ENCODE data around the gene CHST12.
A peak's percentile ranks its signal among the peaks of the same experiment; 100 is the strongest.
"Not testable (repeated sequence)": the region's sequence is repeated elsewhere in the genome, so short reads cannot be mapped to it uniquely, and the experiment has no call there.

Gene CHST12

DNA sequence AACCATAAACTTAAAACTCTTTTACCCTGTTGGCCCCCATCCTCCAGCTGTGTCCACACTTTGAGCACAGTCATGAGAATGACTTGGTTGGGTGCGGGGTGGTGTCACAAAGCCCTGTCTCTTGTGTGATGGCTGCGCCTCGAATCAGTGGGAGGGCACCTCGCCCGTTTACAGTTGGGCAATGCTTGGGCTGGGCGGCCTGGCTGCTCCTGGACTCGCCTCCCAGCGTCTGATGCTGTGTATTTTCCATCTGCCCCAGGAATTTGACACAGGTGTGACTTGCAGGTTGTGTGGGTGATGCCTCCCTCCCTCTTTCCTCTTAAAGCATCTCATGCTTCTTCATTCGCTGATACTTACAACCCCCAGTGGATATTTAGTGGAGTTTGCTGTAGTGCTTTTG lies 33.7 kb downstream of the CHST12 start:
- no peak for DNase-seq

DNA sequence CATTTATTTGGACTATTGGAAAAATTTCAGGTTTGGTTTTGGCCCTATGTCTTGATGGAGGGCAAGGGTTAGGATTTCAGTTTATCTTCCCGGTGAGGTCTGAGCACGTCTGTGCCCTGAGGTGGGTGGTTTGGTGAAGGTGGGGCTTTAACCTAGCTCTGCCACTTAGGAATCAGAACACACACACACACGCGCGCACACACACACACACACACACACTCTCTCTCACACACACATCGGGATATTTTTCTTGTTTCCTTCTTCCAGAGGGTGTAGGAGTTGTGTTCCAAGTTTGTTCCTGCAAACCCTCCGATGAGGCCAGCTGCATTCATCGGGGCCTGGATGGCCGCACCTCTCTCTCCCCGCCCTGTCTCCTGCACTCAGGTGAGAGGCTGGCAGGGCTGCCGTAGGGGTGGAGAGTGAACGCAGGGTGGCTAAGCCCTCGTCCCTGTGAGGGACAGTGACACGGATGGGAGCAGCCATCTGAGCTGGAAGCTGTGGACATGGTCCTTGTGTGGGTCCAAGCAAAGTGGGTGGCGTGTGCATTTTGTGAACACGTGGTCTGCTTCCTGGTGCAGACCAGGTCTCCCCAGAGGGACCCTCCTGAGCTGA lies 34.2 kb downstream of the CHST12 start:
- DNase-seq: no peak

DNA sequence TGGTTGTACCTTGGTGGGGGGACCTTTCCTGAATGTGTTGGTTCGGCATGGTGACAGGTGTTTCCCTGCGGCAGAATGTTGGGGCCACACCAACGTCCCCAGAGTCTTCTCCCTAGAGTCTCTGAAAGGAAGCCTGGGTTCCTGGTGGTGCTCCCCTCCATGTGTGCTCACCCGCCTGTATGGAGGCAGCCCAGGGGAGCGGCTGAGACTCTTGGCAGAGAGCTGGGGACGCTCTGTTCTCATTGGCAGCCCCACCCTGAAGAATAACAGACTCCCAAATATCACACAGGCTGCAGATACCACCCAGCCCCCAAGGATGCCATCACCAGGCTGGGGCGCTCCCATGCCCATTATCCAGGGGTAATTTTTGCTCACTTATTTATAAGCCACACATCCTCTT lies 34.8 kb downstream of the CHST12 start:
- no peak for DNase-seq

- DNase-seq: no peak
Measured at GRCh38 chr7:2438775-2439174, 35.4 kb downstream of the CHST12 start.

GRCh38 chr7:2440608-2441245 lies 37.3 kb downstream of the CHST12 start:
- no peak for DNase-seq

DNA sequence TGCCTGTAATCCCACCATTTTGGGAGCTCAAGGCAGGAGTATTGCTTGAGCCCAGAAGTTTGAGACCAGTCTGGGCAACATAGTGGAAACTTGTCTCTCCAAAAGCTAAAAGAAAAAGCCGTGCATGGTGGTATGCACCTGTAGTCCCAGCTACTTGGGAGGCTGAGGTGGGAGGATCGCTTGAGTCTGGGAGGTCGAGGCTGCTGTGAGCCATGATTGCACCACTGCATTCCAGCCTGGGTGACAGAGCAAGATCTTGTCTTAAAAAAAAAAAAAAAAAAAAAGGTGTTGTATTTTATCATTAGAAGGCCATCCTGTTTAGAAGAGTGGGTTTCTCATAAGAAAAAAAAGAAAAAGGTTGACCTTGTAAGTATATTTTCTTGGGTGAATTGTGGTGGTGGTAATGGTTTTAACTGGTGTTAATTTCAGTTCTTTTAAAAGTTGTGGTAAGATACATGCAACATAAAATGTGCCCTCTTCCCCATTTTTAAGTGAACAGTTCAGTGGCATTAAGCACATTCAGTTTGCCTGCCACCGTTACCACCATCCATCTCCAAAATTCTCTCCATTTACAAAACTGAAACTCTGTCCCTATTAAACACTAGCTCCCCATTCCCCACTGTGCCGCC lies 38.1 kb downstream of the CHST12 start:
- DNase-seq: no peak

- no peak for DNase-seq
Measured at GRCh38 chr7:2443491-2443890, 40.1 kb downstream of the CHST12 start.

GRCh38 chr7:2444476-2444875 lies 41.1 kb downstream of the CHST12 start:
- peak; percentile 74 for DNase-seq

GRCh38 chr7:2445047-2445446 lies 41.6 kb downstream of the CHST12 start:
- DNase-seq: no peak

GRCh38 chr7:2445898-2446555 lies 42.6 kb downstream of the CHST12 start:
- DNase-seq: no peak

GRCh38 chr7:2446676-2447075 lies 43.3 kb downstream of the CHST12 start:
- DNase-seq: no peak

DNA sequence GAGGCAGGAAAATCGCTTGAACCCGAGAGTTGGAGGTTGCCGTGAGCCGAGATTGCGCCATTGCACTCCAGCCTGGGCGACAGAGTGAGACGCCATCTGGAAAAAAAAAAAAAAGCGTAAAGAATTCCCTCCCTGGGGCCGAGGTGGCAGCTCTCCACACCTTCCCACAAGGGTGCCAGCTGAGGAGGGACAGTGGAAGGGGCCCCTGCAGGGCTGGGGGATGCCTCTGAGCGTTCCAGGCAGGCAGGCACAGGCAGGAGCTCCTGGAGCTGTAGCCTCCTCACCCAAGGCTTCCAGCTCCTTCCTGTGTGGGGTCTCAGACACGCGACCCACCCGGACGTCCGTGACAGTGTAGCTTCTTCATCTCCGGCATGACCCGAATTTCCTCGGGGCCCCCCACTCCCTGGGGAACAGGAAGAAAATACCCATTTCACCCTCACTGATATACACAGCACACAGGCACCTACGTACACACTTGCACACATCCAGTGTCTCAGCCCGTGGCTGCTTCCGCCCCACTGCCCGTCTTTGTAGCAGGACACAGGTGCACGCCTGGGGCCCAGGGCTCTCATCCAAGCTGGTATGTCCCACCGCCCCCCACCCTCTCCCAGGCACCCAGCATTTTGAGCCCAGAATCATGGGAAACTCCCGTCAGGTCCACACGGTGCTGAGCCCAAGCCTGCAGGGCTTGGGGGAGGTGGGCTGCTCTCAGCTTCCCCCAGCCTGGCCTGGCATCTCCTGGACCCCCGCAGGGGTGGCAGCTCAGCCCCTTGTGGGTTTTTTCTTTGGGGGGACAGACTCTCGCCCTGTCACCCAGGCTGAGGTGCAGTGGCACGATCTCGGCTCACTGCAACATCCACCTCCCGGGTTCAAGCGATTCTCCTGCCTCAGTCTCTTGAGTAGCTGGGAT lies 47.0 kb downstream of the CHST12 start:
- DNase-seq: no peak

DNA sequence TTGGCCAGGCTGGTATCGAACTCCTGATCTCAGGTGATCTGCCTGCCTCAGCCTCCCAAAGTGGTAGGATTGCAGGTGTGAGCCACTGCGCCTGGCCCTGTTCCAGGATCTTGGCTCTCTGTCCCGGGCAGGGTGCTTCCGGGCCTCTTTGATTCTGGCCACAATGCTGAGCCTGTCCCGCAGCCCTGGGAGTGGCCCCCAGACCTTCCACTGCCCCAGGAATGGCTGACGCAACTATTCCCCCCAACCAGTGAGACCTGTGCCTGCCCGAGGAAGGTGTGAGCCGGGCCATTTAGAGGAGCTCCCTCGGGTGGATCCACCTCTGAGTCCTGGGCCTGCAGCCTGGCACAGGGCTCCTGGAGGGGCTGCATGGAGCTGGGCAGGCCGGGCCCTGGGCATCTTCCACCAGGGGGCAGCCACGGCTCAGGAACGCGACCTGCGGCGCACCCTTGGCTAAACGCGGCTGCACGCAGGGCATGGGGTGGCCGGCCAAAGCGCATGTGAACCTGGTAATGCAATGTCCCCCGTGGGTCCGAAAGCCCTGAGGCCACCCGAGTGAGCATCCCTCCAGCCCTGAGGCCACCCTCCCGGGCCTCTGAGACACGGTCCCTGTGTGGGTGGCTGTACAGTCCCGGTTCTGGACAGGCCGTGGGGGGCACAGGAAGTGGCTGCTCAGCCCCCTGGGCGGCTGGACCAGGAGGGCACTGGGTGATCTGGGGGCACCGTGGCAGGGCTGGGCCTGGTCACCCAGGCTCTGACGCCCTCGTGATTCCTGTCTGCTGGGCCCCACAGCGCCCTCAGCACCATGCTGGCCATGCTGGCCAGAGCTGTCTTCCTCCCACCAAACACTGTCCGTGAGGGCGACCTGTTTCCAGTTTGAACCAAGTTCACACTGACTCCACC lies 48.0 kb downstream of the CHST12 start:
- DNase-seq: peak; percentile 61

- DNase-seq: no peak
Measured at GRCh38 chr7:2452074-2452507, 48.7 kb downstream of the CHST12 start.

DNA sequence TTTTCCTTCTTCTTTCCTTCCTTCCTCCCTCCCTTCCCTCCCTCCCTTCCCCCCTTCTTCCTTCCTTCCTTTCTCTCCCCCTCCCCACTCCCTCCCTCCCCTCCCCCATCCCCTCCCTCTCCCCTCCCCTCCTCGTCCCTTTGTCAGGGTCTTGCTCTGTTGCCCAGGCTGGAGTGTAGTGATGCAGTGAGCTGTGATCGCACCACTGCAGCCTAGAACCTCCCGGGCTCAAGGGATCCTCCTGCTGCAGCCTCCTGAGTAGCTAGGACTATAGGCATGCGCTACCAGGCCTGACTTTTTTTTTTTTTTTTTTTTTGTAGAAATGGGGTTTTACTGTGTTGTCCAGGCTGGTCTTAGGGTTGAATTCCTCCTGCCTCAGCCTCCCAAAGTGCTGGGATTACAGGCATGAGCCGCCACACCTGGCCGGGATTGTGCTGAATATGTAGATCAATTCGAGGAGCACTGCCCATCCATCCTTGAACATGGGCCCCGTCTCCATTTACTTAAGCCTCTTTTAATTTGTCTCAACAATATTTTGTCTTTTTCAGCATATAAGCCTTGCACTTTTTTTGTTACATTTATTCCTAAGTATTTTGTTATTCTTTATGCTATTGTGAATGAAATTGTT lies 49.3 kb downstream of the CHST12 start:
- no peak for DNase-seq

DNA sequence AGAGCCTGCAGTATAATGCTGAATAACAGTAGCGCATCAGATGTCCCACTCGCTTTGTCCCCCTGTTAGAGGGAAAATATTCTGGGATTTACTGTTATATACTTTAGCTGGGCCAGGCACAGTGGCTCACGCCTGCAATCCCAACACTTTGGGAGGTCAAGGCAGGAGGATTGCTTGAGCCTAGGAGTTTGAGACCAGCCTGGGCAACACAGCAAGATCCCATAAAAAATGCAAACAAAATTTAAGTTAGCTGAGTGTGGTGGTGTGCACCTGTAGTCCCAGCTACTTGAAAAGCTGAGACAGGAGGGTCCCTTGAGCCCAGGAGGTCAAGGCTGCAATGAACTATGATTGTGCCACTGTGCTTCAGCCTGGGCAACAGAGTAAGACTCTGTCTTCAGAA lies 50.4 kb downstream of the CHST12 start:
- DNase-seq: not testable (repeated sequence)

- no peak for DNase-seq
Measured at GRCh38 chr7:2459674-2460073, 56.3 kb downstream of the CHST12 start.

DNA sequence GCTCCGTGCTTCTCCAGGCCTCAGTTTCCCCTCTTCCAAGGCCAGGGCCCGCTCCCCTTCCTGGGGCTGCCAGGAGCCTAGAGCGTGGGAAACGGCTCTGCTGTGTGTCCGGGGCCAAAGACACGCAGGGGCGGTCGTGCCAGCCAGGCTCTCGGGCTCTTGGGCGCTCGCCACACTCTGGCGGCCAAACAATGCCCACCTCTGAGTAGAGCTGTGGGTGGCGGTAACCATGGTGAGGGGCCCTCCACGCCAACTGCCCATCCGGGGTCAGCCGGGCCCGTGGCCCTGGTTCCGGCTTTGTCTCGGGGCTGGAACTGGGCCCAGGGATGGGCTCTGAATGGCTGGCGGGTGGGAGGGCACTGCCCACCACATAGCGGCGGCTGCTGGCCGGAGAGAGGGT lies 56.8 kb downstream of the CHST12 start:
- no peak for DNase-seq

- no peak for DNase-seq
Measured at GRCh38 chr7:2460641-2461040, 57.2 kb downstream of the CHST12 start.

DNA sequence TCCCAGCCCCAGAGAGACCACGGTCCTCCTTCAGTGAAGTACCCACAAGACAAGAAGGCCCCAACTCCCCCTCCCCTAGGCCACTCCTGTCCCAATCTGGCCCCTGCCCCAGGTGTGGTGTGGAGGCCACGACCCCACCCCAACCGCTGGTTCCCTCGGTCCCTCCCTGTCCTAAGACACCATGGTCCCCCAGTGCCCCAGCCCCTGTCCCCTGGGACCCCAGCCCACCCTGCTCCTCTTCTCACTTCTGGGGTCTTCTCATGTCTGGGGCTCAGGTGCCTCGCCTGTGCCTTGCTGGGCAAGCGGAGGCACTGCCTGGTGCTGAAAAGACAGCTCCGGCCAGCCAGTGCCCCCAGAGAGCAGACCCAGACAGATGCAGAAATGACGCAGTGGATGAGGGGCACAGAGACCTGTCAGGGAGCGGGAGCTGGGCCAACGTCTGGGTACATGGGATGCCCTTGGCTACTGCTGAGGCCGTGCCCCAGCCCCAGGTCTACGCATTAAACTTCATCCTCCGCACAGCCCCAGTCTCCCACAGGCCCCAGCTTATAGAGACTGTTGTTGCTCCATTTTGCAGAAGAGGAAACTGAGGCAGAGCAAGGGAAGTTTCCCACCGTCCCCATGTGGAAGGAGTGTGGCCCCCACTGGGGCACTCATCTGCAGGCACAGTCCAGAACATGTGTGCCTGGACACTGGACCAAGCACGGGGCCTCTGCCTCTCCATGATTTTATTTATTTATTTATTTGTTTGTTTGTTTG lies 58.0 kb downstream of the CHST12 start:
- DNase-seq: no peak
